HCT116 (cell line): Measurements from ENCODE around the gene RNASET2. TPM values are rescaled to one million over a fixed set of nuclear protein-coding genes. Genes with fewer than 3 reads are reported as not detected.

Source experiments
- ATAC-seq: fragments of 200-7000 bp; cut with Tn5 transposase; 2 replicates; pipeline ENCODE4 v1.9.1; 2020; ENCODE audit warnings: mild to moderate bottlenecking, moderate library complexity
- BruUV-seq: library from RNA; stranded (reverse); fragments of 400-500 nt; replicated peaks from 2 replicates; lab custom pipeline; 2021; lab: Mats Ljungman, UMichigan
- CTCF ChIA-PET: fragments of 300-600 bp; sonication (Branson Sonifier 250); formaldehyde crosslinking; loops from one replicate; lab custom pipeline; 2021; ENCODE audit warnings: antibody characterized with exemption; lab: Charles Lee
- POLR2A ChIA-PET: fragments of 300-600, 350-600 bp; sonication (Branson Sonifier 250); formaldehyde crosslinking; loops from one replicate; lab custom pipeline; 2021; ENCODE audit warnings: antibody characterized with exemption; lab: Charles Lee
- RAD21 ChIA-PET, 2 experiments: fragments of 300-600 bp; sonication (Branson Sonifier 250); formaldehyde crosslinking; loops; one replicate each; lab custom pipeline; 2023; ENCODE audit warnings: low total read pairs in 2 of 2; ENCODE audit not compliant: uncharacterized antibody in 2 of 2, unreplicated experiment in 2 of 2, low non-redundant PET in 1 of 2; lab: Charles Lee
- DNase-seq: peaks from one replicate; pipeline ENCODE4 v3.0.0-alpha.2; 2010; ENCODE audit warnings: low read depth, low spot score
- H2AFZ ChIP-seq: fragments of 200-600 bp; shearing (Covaris generic), sonication (generic); 2 replicates; pipeline ENCODE4 v1.6.1; 2017; ENCODE audit warnings: low read depth, mixed run types, mixed read lengths, antibody characterized with exemption, low read length; ENCODE audit not compliant: poor library complexity, severe bottlenecking
- H3K27ac ChIP-seq: 2 replicates; pipeline ENCODE4 v1.5.1; 2012; ENCODE audit warnings: low read depth, low read length
- H3K27me3 ChIP-seq: fragments of 200-600 bp; sonication (generic); 2 replicates; pipeline ENCODE4 v1.6.1; 2016; ENCODE audit warnings: mixed run types, low read length, mixed read lengths; ENCODE audit not compliant: insufficient read depth
- H3K36me3 ChIP-seq, 2 experiments: fragments of 200-500 bp in 1 of 2; fragments of 200-600 bp in 1 of 2; sonication (Bioruptor generic) in 1 of 2; sonication (generic) in 1 of 2; 2 replicates each; pipeline versions ENCODE4 v1.5.1 to v1.6.1; 2014 to 2016; ENCODE audit warnings: low read length in 2 of 2, inconsistent platforms in 1 of 2, mixed read lengths in 1 of 2, mixed run types in 1 of 2; ENCODE audit not compliant: insufficient read depth in 2 of 2, control insufficient read depth in 1 of 2
- H3K4me1 ChIP-seq, 2 experiments: fragments of 200-600 bp in 1 of 2; sonication (generic) in 1 of 2; 2 replicates each; pipeline versions ENCODE4 v1.5.1 to v1.6.1; 2012 to 2017; ENCODE audit warnings: low read length in 2 of 2, inconsistent platforms in 1 of 2, mild to moderate bottlenecking in 1 of 2, mixed read lengths in 1 of 2, mixed run types in 1 of 2, moderate library complexity in 1 of 2; ENCODE audit not compliant: insufficient read depth in 2 of 2, control insufficient read depth in 1 of 2
- H3K4me2 ChIP-seq: fragments of 200-600 bp; sonication (generic); 2 replicates; pipeline ENCODE4 v1.6.1; 2017; ENCODE audit warnings: mixed run types, low read length, mixed read lengths
- H3K4me3 ChIP-seq, 2 experiments: fragments of 200-600 bp in 1 of 2; sonication (generic) in 1 of 2; replicated peaks in 1 of 2; 2 replicates each; pipeline ENCODE4 v1.5.1; 2011 to 2016; ENCODE audit warnings: low read length in 2 of 2, control low read depth in 1 of 2, low read depth in 1 of 2, mild to moderate bottlenecking in 1 of 2, mixed read lengths in 1 of 2, mixed run types in 1 of 2
- H3K79me2 ChIP-seq: fragments of 200-600 bp; sonication (generic); 2 replicates; pipeline ENCODE4 v1.6.1; 2017; ENCODE audit warnings: mild to moderate bottlenecking, mixed run types, low read length, moderate library complexity, mixed read lengths; ENCODE audit not compliant: insufficient read depth
- H3K9ac ChIP-seq: fragments of 200-600 bp; sonication (generic); 2 replicates; pipeline ENCODE4 v1.6.1; 2016; ENCODE audit warnings: low read length, mixed read lengths
- H3K9me2 ChIP-seq: fragments of 200-600 bp; sonication (generic), shearing (Covaris generic); 2 replicates; pipeline ENCODE4 v1.6.1; 2017; ENCODE audit warnings: mixed run types, mild to moderate bottlenecking, moderate library complexity; ENCODE audit not compliant: insufficient read depth
- H3K9me3 ChIP-seq, 2 experiments: fragments of 200-500 bp in 1 of 2; fragments of 200-600 bp in 1 of 2; sonication (Bioruptor generic) in 1 of 2; sonication (generic) in 1 of 2; 2 replicates each; pipeline ENCODE4 v1.6.1; 2014 to 2017; ENCODE audit warnings: low read length in 2 of 2, mixed read lengths in 2 of 2, inconsistent platforms in 1 of 2, low read depth in 1 of 2, mild to moderate bottlenecking in 1 of 2, mixed run types in 1 of 2, moderate library complexity in 1 of 2; ENCODE audit not compliant: control insufficient read depth in 1 of 2, insufficient read depth in 1 of 2
- H4K20me1 ChIP-seq: fragments of 200-600 bp; sonication (generic), shearing (Covaris generic); 2 replicates; pipeline ENCODE4 v1.6.1; 2017; ENCODE audit warnings: mixed run types, mild to moderate bottlenecking, moderate library complexity; ENCODE audit not compliant: insufficient read depth
- CEBPB ChIP-seq: IDR thresholded peaks from 2 replicates; pipeline ENCODE4 v1.6.1; 2012; ENCODE audit warnings: low read depth
- CTCF ChIP-seq, 3 experiments: fragments of 200-600 bp in 1 of 3; sonication (generic) in 1 of 3; IDR thresholded peaks in 2 of 3; conservative IDR thresholded peaks in 1 of 3; 2 replicates each; pipeline ENCODE4 v1.5.1; 2012 to 2017; ENCODE audit warnings: low read depth in 2 of 3, low read length in 2 of 3, antibody characterized with exemption in 1 of 3, borderline replicate concordance in 1 of 3, control low read depth in 1 of 3, mild to moderate bottlenecking in 1 of 3, mixed read lengths in 1 of 3, mixed run types in 1 of 3, moderate library complexity in 1 of 3; ENCODE audit not compliant: insufficient read depth in 1 of 3
- EGR1 ChIP-seq: IDR thresholded peaks from 2 replicates; pipeline ENCODE4 v1.6.1; 2012; ENCODE audit warnings: low read depth
- ELF1 ChIP-seq: IDR thresholded peaks from 2 replicates; pipeline ENCODE4 v1.6.1; 2012; ENCODE audit warnings: low read depth, borderline replicate concordance
- EZH2 ChIP-seq: fragments of 200-600 bp; sonication (generic); IDR thresholded peaks from 2 replicates; pipeline ENCODE4 v1.6.1; 2017; ENCODE audit warnings: antibody characterized with exemption, mixed run types
- FOSL1 ChIP-seq: IDR thresholded peaks from 2 replicates; pipeline ENCODE4 v1.6.1; 2012; ENCODE audit warnings: low read depth
- POLR2AphosphoS5 ChIP-seq: IDR thresholded peaks from 2 replicates; pipeline ENCODE4 v1.6.1; 2011; ENCODE audit warnings: mild to moderate bottlenecking, low read depth, low read length, moderate library complexity
- REST ChIP-seq: IDR thresholded peaks from 2 replicates; pipeline ENCODE4 v1.6.1; 2012; ENCODE audit warnings: low read depth
- intact Hi-C: fragments of 100-400 bp; cut with micrococcal nuclease; formaldehyde crosslinking; loops from 2 replicates; pipeline ENCODE4 v1.10.0; 2022
- total RNA-seq: library from RNA; stranded (reverse); gene quantifications from one replicate; pipeline ENCODE4 v1.2.1, GENCODE V29; 2021; ENCODE audit not compliant: unreplicated experiment

Gene RNASET2
- total RNA-seq, 1 experiment from 2014 or later: 32.8 TPM

- RAD21 ChIA-PET: no interaction called here
- no peaks in the 10 kb centered on the region for H3K27me3 ChIP-seq
Measured at GRCh38 chr6:166910601-166911000, 45.7 kb downstream of the RNASET2 start.

GRCh38 chr6:166908811-166909210 is 47.5 kb downstream of the RNASET2 start:
- no peak for ATAC-seq
- intact Hi-C loops: no loop called here
- POLR2A ChIA-PET: no interaction called here

More at GRCh38 chr6:166910601-166911000, 45.7 kb downstream of the RNASET2 start:
- Histone ChIP-seq H3K4me1 (peaks cover 2 to 11% of the 10 kb centered on the region in 2 experiments; a peak in 3 of 4 replicates), H4K20me1 (no peaks in the 10 kb centered on the region), H2AFZ (no peak overlapping the region), H3K27ac (no peak overlapping the region), H3K9me2 (no peaks in the 10 kb centered on the region), H3K79me2 (no peaks in the 10 kb centered on the region), H3K9ac (no peak overlapping the region), H3K36me3 (no peaks in the 10 kb centered on the region), H3K4me3 (no peak overlapping the region), H3K4me2 (peak overlapping the region; percentile 44), H3K9me3 (no peaks in the 10 kb centered on the region)
- ChIA-PET CTCF (no interaction called here), POLR2A (no interaction called here)
- intact Hi-C loops: no loop called here
- ATAC-seq (no peak; the same call in 1 of the 2 replicates), DNase-seq (no peak)
- TF ChIP-seq EZH2: no peak
- TF ChIP-seq CEBPB: no peak
- TF ChIP-seq POLR2AphosphoS5: no peak
- no peak for TF ChIP-seq FOSL1
- no peak for TF ChIP-seq ELF1
- BruUV-seq: no TSS peak

More at GRCh38 chr6:166908811-166909210, 47.5 kb downstream of the RNASET2 start:
- TF ChIP-seq EGR1: no peak
- TF ChIP-seq CTCF (IDR thresholded peaks at IDR 0.05 in 2 of 3, conservative IDR thresholded peaks at IDR 0.05 in 1 of 3; ENCODE audit: borderline replicate concordance in 1 of 3, insufficient read depth in 1 of 3, low read depth in 2 of 3, low read length in 2 of 3): no peak
- no peak for TF ChIP-seq REST
- TF ChIP-seq POLR2AphosphoS5: no peak
- TF ChIP-seq, all 23 proteins: peak for 0
- H3K9ac ChIP-seq: no peak overlapping the region
- H2AFZ ChIP-seq: no peak overlapping the region
- peaks cover 2 to 11% of the 10 kb centered on the region in 2 experiments; a peak in 3 of 4 replicates for H3K4me1 ChIP-seq
- H3K27ac ChIP-seq: no peak overlapping the region
- H4K20me1 ChIP-seq: no peaks in the 10 kb centered on the region
- ChIA-PET CTCF (no interaction called here), RAD21 (no interaction called here)
- no peaks in the 10 kb centered on the region for H3K27me3 ChIP-seq
- H3K79me2 ChIP-seq: no peaks in the 10 kb centered on the region
- no peak for DNase-seq
- no peak overlapping the region for H3K4me2 ChIP-seq
- H3K36me3 ChIP-seq: no peaks in the 10 kb centered on the region
- H3K4me3 ChIP-seq: no peak overlapping the region
- H3K9me2 ChIP-seq: no peaks in the 10 kb centered on the region
- H3K9me3 ChIP-seq: no peaks in the 10 kb centered on the region
- no TSS peak for BruUV-seq
